Epithelial cell of esophagus (primary cell): ENCODE results near the gene SPRR2F.

ENCODE experiments used
- DNase-seq: peaks from one replicate; pipeline ENCODE4 v3.0.0; 2010; ENCODE audit warnings: low read depth
- H3K4me3 ChIP-seq: 2 replicates; pipeline ENCODE4 v1.5.1; 2011; ENCODE audit warnings: mild to moderate bottlenecking, low read length, control low read depth
- TF ChIP-seq, protein P1 (sequence below): IDR thresholded peaks from 2 replicates; pipeline ENCODE4 v1.5.1; 2011; ENCODE audit warnings: low read depth, mild to moderate bottlenecking, low read length, control low read depth, inconsistent platforms; ENCODE audit not compliant: insufficient read depth; ENCODE audit errors: missing control alignments

The SPRR2F gene

DNA sequence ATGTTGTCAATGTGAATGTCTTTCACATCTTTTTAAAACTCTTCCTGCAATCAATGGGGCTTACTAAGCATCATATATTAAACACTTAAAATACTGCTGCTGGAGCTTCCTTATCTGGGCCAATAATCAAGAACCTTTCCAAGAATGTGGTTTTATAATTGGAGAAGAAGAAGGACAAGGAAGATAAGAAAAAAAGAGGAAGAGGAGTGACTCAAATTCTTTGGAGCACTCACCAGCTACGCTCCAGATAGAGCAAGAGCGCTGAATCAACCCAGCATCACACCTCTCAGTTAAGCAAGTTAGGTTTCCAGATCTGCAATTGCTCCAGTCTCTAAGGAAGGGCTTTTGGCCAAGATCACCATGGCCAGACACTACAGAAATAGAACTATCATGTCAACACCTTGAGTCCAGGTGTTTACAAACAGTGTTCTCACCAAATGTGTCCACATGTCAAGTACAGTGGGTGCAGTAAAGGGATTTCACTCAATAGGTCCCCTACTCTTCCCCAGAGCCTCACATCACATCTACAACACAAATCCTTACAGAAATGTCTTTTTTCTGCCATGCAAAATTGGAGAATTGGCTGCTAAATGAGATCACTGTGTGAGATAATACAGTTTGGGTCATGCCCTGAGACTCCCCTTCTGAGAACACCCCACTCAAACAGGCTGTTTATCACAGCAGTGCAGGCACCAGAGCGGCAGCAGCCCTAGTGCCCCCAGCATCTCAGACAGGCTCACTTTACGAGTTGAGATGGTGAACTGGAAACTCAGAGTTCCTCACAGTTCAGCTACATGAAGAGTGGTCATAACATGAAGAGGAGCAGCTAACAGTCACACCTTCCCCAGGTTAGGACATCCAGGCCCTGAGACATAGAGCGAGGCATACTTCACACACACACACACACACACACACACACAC, 40.2 kb downstream of the SPRR2F start:
- TF ChIP-seq, protein P1, sequence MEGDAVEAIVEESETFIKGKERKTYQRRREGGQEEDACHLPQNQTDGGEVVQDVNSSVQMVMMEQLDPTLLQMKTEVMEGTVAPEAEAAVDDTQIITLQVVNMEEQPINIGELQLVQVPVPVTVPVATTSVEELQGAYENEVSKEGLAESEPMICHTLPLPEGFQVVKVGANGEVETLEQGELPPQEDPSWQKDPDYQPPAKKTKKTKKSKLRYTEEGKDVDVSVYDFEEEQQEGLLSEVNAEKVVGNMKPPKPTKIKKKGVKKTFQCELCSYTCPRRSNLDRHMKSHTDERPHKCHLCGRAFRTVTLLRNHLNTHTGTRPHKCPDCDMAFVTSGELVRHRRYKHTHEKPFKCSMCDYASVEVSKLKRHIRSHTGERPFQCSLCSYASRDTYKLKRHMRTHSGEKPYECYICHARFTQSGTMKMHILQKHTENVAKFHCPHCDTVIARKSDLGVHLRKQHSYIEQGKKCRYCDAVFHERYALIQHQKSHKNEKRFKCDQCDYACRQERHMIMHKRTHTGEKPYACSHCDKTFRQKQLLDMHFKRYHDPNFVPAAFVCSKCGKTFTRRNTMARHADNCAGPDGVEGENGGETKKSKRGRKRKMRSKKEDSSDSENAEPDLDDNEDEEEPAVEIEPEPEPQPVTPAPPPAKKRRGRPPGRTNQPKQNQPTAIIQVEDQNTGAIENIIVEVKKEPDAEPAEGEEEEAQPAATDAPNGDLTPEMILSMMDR = no peak
- no peak overlapping the region for H3K4me3 ChIP-seq

DNA sequence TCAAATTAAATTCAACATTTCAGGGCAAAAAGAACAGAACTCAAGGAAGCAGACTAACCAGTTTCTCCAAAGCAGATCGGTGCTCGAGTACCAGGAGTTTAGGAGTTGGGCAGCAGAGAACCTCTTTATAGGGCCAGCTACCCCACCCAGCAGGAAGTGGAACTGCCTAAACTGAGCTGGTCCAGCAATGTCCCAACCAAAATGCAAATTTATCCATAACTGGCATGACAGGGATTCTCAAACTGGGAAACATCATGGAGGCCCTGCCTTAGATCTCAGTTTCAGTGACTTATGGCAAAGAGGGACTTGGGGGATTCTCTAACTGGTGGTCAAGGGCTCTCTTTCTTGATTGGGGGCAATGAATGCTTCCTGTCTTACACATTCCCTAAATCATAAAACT, 41.8 kb downstream of the SPRR2F start, which contains the start of gene SPRR2B:
SPRR2B (minus strand) TSS at position 101 of the 400 bp plus-strand sequence. CDS start 772 bp downstream, outside the sequence.
- no peak for DNase-seq
- TF ChIP-seq, protein P1 = no peak
- no peak within 1 kb of the TSS for H3K4me3 ChIP-seq

More for the DNA sequence above, 40.2 kb downstream of the SPRR2F start:
- no peak for DNase-seq

- no peak for DNase-seq
- TF ChIP-seq, protein P1 = peak; percentile 10
Measured at GRCh38 chr1:153070243-153070642, 43.1 kb downstream of the SPRR2F start.

More at GRCh38 chr1:153070243-153070642, 43.1 kb downstream of the SPRR2F start:
- H3K4me3 ChIP-seq = no peak overlapping the region
